GM23338 (cell line): ENCODE results near the gene AATF. TPM values are rescaled to one million over a fixed set of nuclear protein-coding genes. Genes with fewer than 3 reads are reported as not detected.

Experiments
- ATAC-seq: fragments of 200-7000 bp; cut with Tn5 transposase; 3 replicates; pipeline ENCODE4 v1.9.1; 2020
- DNase-seq: peaks from one replicate; pipeline ENCODE4 v3.0.0-alpha.2; 2015; ENCODE audit warnings: low spot score
- H2AFZ ChIP-seq: fragments of 200-600 bp; sonication (generic); 2 replicates; pipeline ENCODE4 v1.8.0; 2016; ENCODE audit warnings: antibody characterized with exemption, mild to moderate bottlenecking, moderate library complexity
- H3F3A ChIP-seq: fragments of 200-600 bp; sonication (generic); replicated peaks from 2 replicates; pipeline ENCODE4 v1.8.0; 2017; ENCODE audit warnings: antibody characterized with exemption, mixed run types, low read depth
- H3K27ac ChIP-seq: fragments of 200-600 bp; sonication (generic); 2 replicates; pipeline ENCODE4 v1.6.1; 2016; ENCODE audit warnings: low read depth
- H3K27me3 ChIP-seq: fragments of 200-600 bp; sonication (generic); 2 replicates; pipeline ENCODE4 v1.8.0; 2016; ENCODE audit warnings: mild to moderate bottlenecking, mixed run types, moderate library complexity; ENCODE audit not compliant: insufficient read depth
- H3K36me3 ChIP-seq: fragments of 200-600 bp; sonication (generic); 2 replicates; pipeline ENCODE4 v1.8.0; 2016; ENCODE audit warnings: mild to moderate bottlenecking; ENCODE audit not compliant: insufficient read depth
- H3K4me1 ChIP-seq: fragments of 200-600 bp; sonication (generic); 2 replicates; pipeline ENCODE4 v1.8.0; 2016; ENCODE audit warnings: mild to moderate bottlenecking, moderate library complexity; ENCODE audit not compliant: insufficient read depth
- H3K4me2 ChIP-seq: fragments of 200-600 bp; sonication (generic); 2 replicates; pipeline ENCODE4 v1.7.1; 2017; ENCODE audit warnings: mixed run types
- H3K4me3 ChIP-seq: fragments of 200-600 bp; sonication (generic); 2 replicates; pipeline ENCODE4 v1.6.1; 2016; ENCODE audit warnings: mixed run types
- H3K79me2 ChIP-seq: fragments of 200-600 bp; sonication (generic); replicated peaks from 2 replicates; pipeline ENCODE4 v1.8.0; 2017; ENCODE audit warnings: mild to moderate bottlenecking; ENCODE audit not compliant: insufficient read depth
- H3K9me2 ChIP-seq: fragments of 200-600 bp; sonication (generic); 2 replicates; pipeline ENCODE4 v1.8.0; 2017; ENCODE audit not compliant: insufficient read depth
- H4K20me1 ChIP-seq: fragments of 200-600 bp; sonication (generic); replicated peaks from 2 replicates; pipeline ENCODE4 v1.8.0; 2017; ENCODE audit warnings: mild to moderate bottlenecking; ENCODE audit not compliant: insufficient read depth
- H3K27ac Mint-ChIP-seq: 2 replicates; pipeline ENCODE4 v1.8.0; 2020; ENCODE audit warnings: inconsistent platforms, mild to moderate bottlenecking, moderate library complexity, mixed read lengths
- H3K27me3 Mint-ChIP-seq: 3 replicates; pipeline ENCODE4 v1.8.0; 2022; ENCODE audit warnings: low read depth, mild to moderate bottlenecking, moderate library complexity, mixed read lengths, inconsistent platforms; ENCODE audit not compliant: insufficient read depth, poor library complexity
- H3K36me3 Mint-ChIP-seq: 3 replicates; pipeline ENCODE4 v1.8.0; 2021; ENCODE audit warnings: low read depth, mild to moderate bottlenecking, inconsistent platforms, moderate library complexity, mixed read lengths
- H3K4me1 Mint-ChIP-seq: 3 replicates; pipeline ENCODE4 v1.8.0; 2020; ENCODE audit warnings: mild to moderate bottlenecking, inconsistent platforms, mixed read lengths
- H3K4me3 Mint-ChIP-seq: 3 replicates; pipeline ENCODE4 v1.8.0; 2021; ENCODE audit warnings: moderate library complexity, mild to moderate bottlenecking, inconsistent platforms, mixed read lengths
- H3K9me3 Mint-ChIP-seq: 3 replicates; pipeline ENCODE4 v1.8.0; 2020; ENCODE audit warnings: moderate library complexity, mild to moderate bottlenecking, inconsistent platforms, mixed read lengths
- CREB1 ChIP-seq: fragments of 250-450 bp; sonication (Bioruptor Pico); IDR thresholded peaks from 2 replicates; pipeline ENCODE4 v1.5.0; 2020; ENCODE audit warnings: low read depth, mild to moderate bottlenecking, moderate library complexity
- CTCF ChIP-seq, 2 experiments: fragments of 200-600 bp in 1 of 2; sonication (generic) in 1 of 2; conservative IDR thresholded peaks; 2 replicates each; pipeline versions ENCODE4 v1.5.1 to v1.6.1; 2016 to 2017; ENCODE audit warnings: antibody characterized with exemption in 2 of 2, low read depth in 2 of 2, mild to moderate bottlenecking in 2 of 2, moderate library complexity in 1 of 2
- ETS1 ChIP-seq: IDR thresholded peaks from 2 replicates; pipeline ENCODE4 v1.6.1; 2016; ENCODE audit warnings: antibody characterized with exemption
- EZH2 ChIP-seq: fragments of 200-600 bp; sonication (generic); IDR thresholded peaks from one replicate; pipeline ENCODE4 v1.8.0; 2017; ENCODE audit warnings: antibody characterized with exemption, mild to moderate bottlenecking, low read depth; ENCODE audit not compliant: unreplicated experiment
- EZH2phosphoT487 ChIP-seq: fragments of 200-600 bp; sonication (generic); IDR thresholded peaks from one replicate; pipeline ENCODE4 v1.8.1; 2018; ENCODE audit warnings: antibody characterized with exemption; ENCODE audit not compliant: unreplicated experiment
- JUNB ChIP-seq: IDR thresholded peaks from one replicate; pipeline ENCODE4 v1.6.1; 2016; ENCODE audit warnings: antibody characterized with exemption; ENCODE audit not compliant: unreplicated experiment
- NANOG ChIP-seq: IDR thresholded peaks from 2 replicates; pipeline ENCODE4 v1.6.1; 2016; ENCODE audit warnings: antibody characterized with exemption, borderline replicate concordance
- POLR2AphosphoS5 ChIP-seq: IDR thresholded peaks from 2 replicates; pipeline ENCODE4 v1.6.1; 2016; ENCODE audit warnings: antibody characterized with exemption, low read depth
- REST ChIP-seq: IDR thresholded peaks from one replicate; pipeline ENCODE4 v1.6.1; 2018; ENCODE audit warnings: antibody characterized with exemption; ENCODE audit not compliant: unreplicated experiment
- STAT1 ChIP-seq: IDR thresholded peaks from one replicate; pipeline ENCODE4 v1.6.1; 2016; ENCODE audit warnings: antibody characterized with exemption; ENCODE audit not compliant: unreplicated experiment
- ZNF114 ChIP-seq: fragments of 250-450 bp; sonication (Bioruptor Pico); IDR thresholded peaks from 2 replicates; pipeline ENCODE4 v1.5.0; 2020; ENCODE audit warnings: mild to moderate bottlenecking, moderate library complexity
- ZNF331 ChIP-seq: fragments of 250-450 bp; sonication (Bioruptor Pico); IDR thresholded peaks from 2 replicates; pipeline ENCODE4 v1.5.0; 2020; ENCODE audit warnings: low read depth, mild to moderate bottlenecking, moderate library complexity
- ZNF462 ChIP-seq: fragments of 250-450 bp; sonication (Bioruptor Pico); IDR thresholded peaks from 2 replicates; pipeline ENCODE4 v1.5.0; 2020; ENCODE audit warnings: mild to moderate bottlenecking, moderate library complexity
- long read RNA-seq: library from polyadenylated mRNA; unstranded; transcript quantifications from one replicate; pipeline ENCODE4 v2.0.0, GENCODE V29; 2020; ENCODE audit not compliant: unreplicated experiment
- polyA plus RNA-seq: library from polyadenylated mRNA; unstranded; fragments of >200 nt; fragmentation: Nextera tagmentation; extraction: Ambion mirVana; gene quantifications from 2 replicates; pipeline ENCODE4 v1.2.1, GENCODE V29; 2016
- total RNA-seq: library from RNA; depleted of rRNA; stranded (reverse); fragments of >200 nt; shearing (Covaris generic); gene quantifications from 2 replicates; pipeline ENCODE4 v1.2.3, GENCODE V29; 2014; rRNA removed

AATF gene
- 40.2 and 53.7 TPM in 2 replicates for total RNA-seq
- 64.1 and 71.2 TPM in 2 replicates for polyA plus RNA-seq
- long read RNA-seq, transcript AATF-208 (12 exons, 2,141 nt): major isoform, 59 of 68 reads
- long read RNA-seq, partial matches to known transcripts: 4 of 68 reads
- long read RNA-seq, other reads (novel, unspliced or antisense): 5 of 68 reads

GRCh38 chr17:36948717-36949460 lies at the start of gene AATF:
TSS of gene AATF (plus strand) at chr17:36948954. CDS start at chr17:36949126, 172 bp downstream.
- Histone ChIP-seq H3F3A (peaks cover 34% of the 10 kb centered on the region; the same call in 1 of the 2 replicates), H3K4me1 (peaks cover 55% of the 10 kb centered on the region), H3K36me3 (peaks cover 20% of the 10 kb centered on the region), H4K20me1 (peaks cover 21% of the 10 kb centered on the region), H3K27me3 (peaks cover 55% of the 10 kb centered on the region), H3K4me2 (peak within 1 kb of the TSS; percentile 99), H3K4me3 (peak within 1 kb of the TSS; percentile 94), H3K9me2 (no peaks in the 10 kb centered on the region), H3K79me2 (peaks cover 37% of the 10 kb centered on the region), H2AFZ (peak within 1 kb of the TSS; percentile 97), H3K27ac (no peak within 1 kb of the TSS; the same call in 1 of the 2 replicates)
- peaks cover 32% of the 10 kb centered on the region for H3K36me3 Mint-ChIP-seq
- TF ChIP-seq REST (no peak), ETS1 (no peak; the same call in 1 of the 2 replicates), ZNF331 (CRISPR knock-in tag) (no peak), POLR2AphosphoS5 (peak; percentile 90), CTCF (conservative IDR thresholded peaks at IDR 0.05; ENCODE audit: low read depth in 2 of 2) (no peak), NANOG (no peak), EZH2phosphoT487 (no peak), ZNF462 (no peak), EZH2 (peak; percentile 9), CREB1 (CRISPR knock-in tag) (peak; percentile 90), STAT1 (no peak), JUNB (no peak), ZNF114 (no peak)
- DNase-seq (peak; percentile 98), ATAC-seq (peak; percentile 88)
- peak within 1 kb of the TSS; percentile 92 for H3K4me3 Mint-ChIP-seq
- H3K27me3 Mint-ChIP-seq: peaks cover 55% of the 10 kb centered on the region
- H3K27ac Mint-ChIP-seq: peak within 1 kb of the TSS; percentile 91
- H3K4me1 Mint-ChIP-seq: peaks cover 42% of the 10 kb centered on the region
- 0 out of 3 replicates have a peak, but pooled peaks cover under 1% of the 10 kb centered on the region for H3K9me3 Mint-ChIP-seq
